ENCODE data around the gene C5orf63.
"Not testable (repeated sequence)": the region's sequence is repeated elsewhere in the genome, so short reads cannot be mapped to it uniquely, and the experiment has no call there.

The C5orf63 gene

GRCh38 chr5:127030259-127031146 lies 42.8 kb downstream of the C5orf63 start, which contains the start of gene MARCHF3:
TSS of gene MARCHF3 (minus strand) at chr5:127030558. CDS start at chr5:126918171, 112,387 bp downstream.
- peak; percentile 76 to 93 for DNase-seq

DNA sequence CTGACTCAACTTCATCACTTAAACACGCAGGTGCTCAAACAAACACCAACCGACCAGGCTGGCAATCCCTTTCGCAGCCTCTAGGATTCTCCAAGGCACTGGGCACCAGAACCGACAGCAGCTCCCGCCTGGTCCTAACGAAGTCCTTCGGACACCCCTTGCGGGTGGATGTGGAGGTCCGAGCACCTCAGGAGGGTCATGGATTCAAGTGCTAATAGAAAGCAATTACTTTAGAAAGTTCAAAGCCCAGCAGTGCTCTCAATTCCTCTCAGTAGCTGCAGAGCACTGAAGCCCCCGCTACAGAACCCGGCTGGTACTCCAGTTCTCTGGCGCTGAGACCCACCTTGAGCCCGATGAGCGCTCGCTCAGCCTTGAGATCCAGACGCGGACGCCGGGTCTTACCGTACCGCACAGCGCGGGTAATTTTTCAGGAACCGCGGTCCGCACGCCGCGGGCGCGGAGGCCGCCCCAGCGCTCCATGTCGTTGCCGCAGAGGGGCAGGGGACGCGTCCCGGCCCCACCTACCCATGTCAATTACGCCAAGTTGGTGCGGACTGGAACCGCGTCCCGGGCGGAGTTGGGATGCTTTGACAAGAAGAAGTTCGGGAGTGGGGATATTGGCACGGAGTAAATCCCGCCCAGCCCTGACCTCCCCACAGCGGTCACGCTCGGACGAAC lies 43.6 kb downstream of the C5orf63 start:
- DNase-seq = peak; percentile 65 to 78

GRCh38 chr5:127028822-127029457 lies 44.4 kb downstream of the C5orf63 start:
- peak; percentile 31 to 64 for DNase-seq

GRCh38 chr5:127027539-127027938 lies 45.8 kb downstream of the C5orf63 start:
- DNase-seq = no peak

DNA sequence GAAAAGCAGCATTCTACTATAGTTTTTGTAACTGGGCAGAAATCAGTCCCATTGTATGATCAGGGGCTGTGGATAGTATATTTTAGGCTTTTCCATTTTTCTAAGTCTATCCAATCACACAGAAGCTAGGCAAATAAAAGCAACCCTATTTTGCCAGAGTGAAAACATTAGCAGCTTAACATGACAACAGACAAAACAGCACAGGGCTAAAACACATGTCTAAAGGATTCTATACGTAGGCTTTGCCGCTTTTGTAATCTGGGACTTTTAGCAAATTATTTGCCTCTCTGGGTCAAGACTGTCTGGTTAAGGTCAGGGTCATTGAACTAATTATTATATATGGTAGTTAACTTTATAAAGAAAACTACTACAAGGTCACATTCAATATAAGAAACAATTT lies 47.1 kb downstream of the C5orf63 start:
- DNase-seq = no peak

GRCh38 chr5:127025467-127025866 lies 47.8 kb downstream of the C5orf63 start:
- DNase-seq = no peak

GRCh38 chr5:127024821-127025220 lies 48.5 kb downstream of the C5orf63 start:
- DNase-seq = no peak

DNA sequence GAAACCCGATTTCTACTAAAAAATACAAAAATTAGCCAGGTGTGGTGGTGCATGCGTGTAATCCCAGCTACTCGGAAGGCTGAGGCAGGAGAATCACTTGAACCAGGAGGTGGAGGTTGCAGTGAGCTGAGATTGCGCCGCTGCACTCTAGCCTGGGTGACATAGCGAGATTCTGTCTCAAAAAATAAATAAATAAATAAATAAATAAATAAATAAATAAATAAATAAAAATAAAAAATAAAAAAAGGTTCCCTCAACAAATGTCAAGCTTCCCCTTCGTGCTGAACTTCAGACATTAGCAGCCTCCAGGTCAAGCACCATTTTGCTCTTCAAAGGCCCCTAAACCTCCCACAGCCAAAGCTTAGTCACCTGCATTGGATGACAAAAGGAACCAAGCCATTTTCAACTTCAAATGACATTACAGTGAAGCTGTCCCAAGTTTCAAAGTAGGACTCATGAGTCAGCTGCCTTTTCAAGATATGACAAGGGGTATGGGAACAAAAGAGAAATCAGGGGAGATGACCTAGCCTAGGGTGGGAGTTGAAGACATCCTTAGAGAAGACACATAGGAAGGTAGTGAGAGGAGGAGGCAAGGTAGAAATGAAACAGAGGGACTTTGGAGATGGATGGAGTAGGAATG lies 49.6 kb downstream of the C5orf63 start:
- not testable (repeated sequence) for DNase-seq

GRCh38 chr5:127022846-127023245 lies 50.5 kb downstream of the C5orf63 start:
- no peak for DNase-seq

- no peak for DNase-seq
These were observed 53.4 kb downstream of the C5orf63 start for GRCh38 chr5:127019928-127020327.

DNA sequence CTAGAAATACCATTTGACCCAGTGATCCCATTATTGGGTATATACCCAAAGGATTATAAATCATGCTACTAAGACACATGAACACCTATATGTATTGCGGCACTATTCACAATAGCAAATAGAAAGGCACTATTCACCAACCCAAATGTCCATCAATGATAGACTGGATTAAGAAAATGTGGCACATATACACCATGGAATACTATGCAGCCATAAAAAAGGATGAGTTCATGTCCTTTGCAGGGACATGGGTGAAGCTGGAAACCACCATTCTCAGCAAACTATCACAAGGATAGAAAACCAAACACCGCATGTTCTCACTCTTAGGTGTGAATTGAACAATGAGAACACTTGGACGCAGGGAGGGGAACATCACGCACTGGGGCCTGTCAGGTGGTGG lies 56.6 kb downstream of the C5orf63 start:
- DNase-seq = not testable (repeated sequence)

- no peak for DNase-seq
These were observed 57.6 kb downstream of the C5orf63 start for GRCh38 chr5:127015716-127016115.

DNA sequence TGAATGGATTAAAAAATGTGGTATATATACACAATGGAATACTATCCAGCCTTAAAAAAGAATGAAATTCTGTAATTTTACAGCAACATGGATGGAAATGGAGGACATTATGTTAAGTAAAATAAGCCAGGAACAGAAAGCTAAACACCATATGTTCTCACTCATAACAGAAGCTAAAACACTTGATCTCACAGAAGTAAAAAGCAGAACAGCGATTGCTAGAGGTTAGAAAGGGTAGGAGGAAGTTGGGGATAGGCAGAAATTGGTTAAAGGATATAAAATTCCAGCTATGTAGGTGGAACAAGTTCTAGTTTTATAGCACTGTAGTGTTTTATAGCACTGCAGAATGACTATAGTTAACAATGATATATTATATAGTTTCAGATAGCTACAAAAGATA lies 58.7 kb downstream of the C5orf63 start:
- no peak for DNase-seq

- no peak for DNase-seq
These were observed 59.9 kb downstream of the C5orf63 start for GRCh38 chr5:127013407-127013806.

GRCh38 chr5:127012916-127013315 lies 60.4 kb downstream of the C5orf63 start:
- DNase-seq = no peak

DNA sequence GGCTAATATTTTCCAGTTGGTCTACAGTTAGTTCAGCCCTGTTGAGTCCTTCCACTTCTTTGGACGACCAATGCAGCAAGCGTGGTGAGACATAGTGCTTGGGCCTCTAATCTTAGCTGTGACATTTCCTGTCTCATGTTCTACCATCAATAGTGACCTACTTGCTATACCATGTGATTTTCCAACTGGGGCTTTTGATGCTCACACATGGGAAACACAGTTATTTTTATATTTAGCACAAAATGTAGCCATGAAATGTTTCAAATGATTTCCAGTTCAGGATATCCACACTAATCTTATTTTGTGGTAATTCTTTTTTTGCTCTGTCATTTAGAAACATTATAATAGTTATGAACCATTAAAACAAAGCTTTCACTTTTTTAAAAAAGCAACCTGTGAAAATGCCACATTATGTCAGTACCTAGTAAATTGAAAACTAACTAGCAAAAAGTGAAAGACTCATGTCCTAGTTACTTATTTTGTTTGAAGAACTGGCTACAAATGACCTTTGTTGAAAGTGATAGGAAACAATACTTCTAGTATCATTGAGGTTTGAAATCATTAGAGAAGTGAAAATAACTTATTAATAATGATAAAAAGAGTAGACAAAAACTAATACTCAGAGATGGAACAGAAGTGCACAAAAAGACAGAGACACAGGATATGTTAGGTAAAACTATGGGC lies 61.2 kb downstream of the C5orf63 start:
- DNase-seq = no peak

- no peak for DNase-seq
These were observed 62.1 kb downstream of the C5orf63 start for GRCh38 chr5:127011153-127011552.

- no peak for DNase-seq
These were observed 62.9 kb downstream of the C5orf63 start for GRCh38 chr5:127010362-127010761.

DNA sequence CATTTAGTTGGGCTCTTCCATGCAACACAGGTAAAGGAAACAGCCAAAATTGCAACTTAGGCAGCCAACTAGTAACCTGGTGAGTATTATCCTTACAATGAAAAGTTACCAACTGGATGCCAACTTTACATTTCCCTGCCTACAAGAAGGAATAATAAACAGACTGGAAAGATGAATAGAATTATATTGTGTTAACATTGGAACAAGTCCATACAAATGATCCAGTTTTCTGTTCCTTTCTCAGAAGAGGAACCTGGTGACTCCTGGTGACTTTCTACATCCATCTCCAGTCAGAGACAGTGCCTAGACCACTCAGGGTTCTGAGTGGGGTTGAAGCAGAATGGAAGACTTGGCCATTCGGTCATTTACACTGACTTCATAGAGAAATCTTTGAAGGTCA lies 63.5 kb downstream of the C5orf63 start:
- no peak for DNase-seq

- DNase-seq = no peak
These were observed 64.9 kb downstream of the C5orf63 start for GRCh38 chr5:127008300-127008975.

DNA sequence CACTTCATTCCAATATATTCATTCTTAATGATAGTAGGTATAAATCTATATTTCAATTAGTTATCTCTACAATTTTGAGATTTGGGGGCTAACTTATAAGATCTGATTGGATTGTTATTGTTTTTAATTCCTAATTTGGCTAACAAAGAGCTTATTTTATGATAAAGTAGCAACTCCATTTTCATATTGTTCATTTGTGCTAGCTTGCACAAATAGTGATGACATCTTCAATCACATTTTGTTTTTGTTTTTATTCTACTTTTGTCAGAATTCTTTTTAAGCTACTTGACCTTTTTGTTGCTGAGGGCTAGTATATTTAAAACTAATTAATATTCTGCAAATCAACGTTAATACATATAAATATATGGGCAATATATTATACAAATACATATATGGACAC lies 65.8 kb downstream of the C5orf63 start:
- no peak for DNase-seq

GRCh38 chr5:127006744-127007143 lies 66.6 kb downstream of the C5orf63 start:
- DNase-seq = no peak
